Thoracic aorta (tissue), 2 donors: ENCODE data around the gene DPP6. TPM values are rescaled to one million over a fixed set of nuclear protein-coding genes. Genes with fewer than 3 reads are reported as not detected.
A peak's percentile ranks its signal among the peaks of the same experiment; 100 is the strongest.
"Not testable (repeated sequence)": the region's sequence is repeated elsewhere in the genome, so short reads cannot be mapped to it uniquely, and the experiment has no call there.

Source experiments
- ATAC-seq: fragments of 150-250 bp; one replicate; pipeline ENCODE4 v1.8.0; 2017; ENCODE audit warnings: low read depth; ENCODE audit not compliant: insufficient number of reproducible peaks, low FRiP score
- DNase-seq: peaks from one replicate; pipeline ENCODE4 v3.0.0-alpha.2; 2020; ENCODE audit warnings: low spot score
- H3K27ac ChIP-seq, 2 donors: fragments of 200-600 bp; sonication (generic); 1 replicate in 1 of 2; 2 replicates in 1 of 2; pipeline ENCODE4 v1.5.1; 2016; ENCODE audit warnings: mild to moderate bottlenecking in 2 of 2, moderate library complexity in 2 of 2
- H3K27me3 ChIP-seq: fragments of 200-600 bp; sonication (generic); replicated peaks from 2 replicates; pipeline ENCODE4 v1.6.0; 2016; ENCODE audit warnings: mild to moderate bottlenecking; ENCODE audit not compliant: insufficient read depth
- H3K36me3 ChIP-seq: fragments of 200-600 bp; sonication (generic); one replicate; pipeline ENCODE4 v1.5.1; 2016
- H3K4me1 ChIP-seq, 2 donors: fragments of 200-600 bp; sonication (generic); 1 replicate in 1 of 2; 2 replicates in 1 of 2; pipeline versions ENCODE4 v1.5.1 to v1.6.0; 2016; ENCODE audit warnings: low read depth in 2 of 2, mild to moderate bottlenecking in 1 of 2; ENCODE audit not compliant: control insufficient read depth in 1 of 2
- H3K4me3 ChIP-seq: fragments of 200-600 bp; sonication (generic); 2 replicates; pipeline ENCODE4 v1.5.1; 2016; ENCODE audit warnings: mild to moderate bottlenecking
- H3K9me3 ChIP-seq: fragments of 200-600 bp; sonication (generic); 2 replicates; pipeline ENCODE4 v1.5.1; 2016
- total RNA-seq, 2 donors: library from RNA; depleted of rRNA; stranded (reverse); fragments of >200 nt; gene quantifications; one replicate each; pipeline versions ENCODE4 v1.1.0 to v1.2.3, GENCODE V29; 2016

The DPP6 gene
- total RNA-seq, 2 donors from 2014 or later, result not detected

GRCh38 chr7:154134698-154135097 is 82.5 kb downstream of the DPP6 start:
- DNase-seq, ATAC-seq, H3K36me3 ChIP-seq, H3K4me3 ChIP-seq, H3K9me3 ChIP-seq, H3K4me1 ChIP-seq, H3K27me3 ChIP-seq, H3K27ac ChIP-seq: not testable (repeated sequence)

- not testable (repeated sequence) for H3K27ac ChIP-seq, H3K4me3 ChIP-seq, H3K4me1 ChIP-seq, DNase-seq, H3K36me3 ChIP-seq, H3K27me3 ChIP-seq, H3K9me3 ChIP-seq
- ATAC-seq, result peak; percentile 20
Measured at GRCh38 chr7:154135646-154136045, 83.4 kb downstream of the DPP6 start.

GRCh38 chr7:154145922-154146706 is 93.9 kb downstream of the DPP6 start:
- H3K27me3 ChIP-seq, ATAC-seq: not testable (repeated sequence)

DNA sequence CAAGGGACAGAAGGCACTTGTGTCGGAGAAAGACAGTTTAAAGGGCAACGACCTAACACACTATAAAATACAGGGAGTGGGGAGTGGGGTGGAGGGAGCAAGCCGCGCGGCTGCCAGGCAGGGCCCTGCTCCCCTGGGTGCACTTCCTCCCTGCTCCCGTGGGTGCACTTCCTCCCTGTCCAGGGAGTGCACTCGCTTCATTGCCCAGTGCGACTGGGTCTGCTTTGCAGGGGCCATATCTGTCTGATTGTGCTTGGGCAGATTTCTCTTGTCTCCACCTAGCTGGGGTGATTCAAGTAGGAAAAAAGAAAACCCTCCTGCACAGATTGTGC is 94.5 kb downstream of the DPP6 start:
- not testable (repeated sequence) for H3K4me3 ChIP-seq, H3K4me1 ChIP-seq, H3K9me3 ChIP-seq, H3K36me3 ChIP-seq, H3K27me3 ChIP-seq, H3K27ac ChIP-seq, ATAC-seq, DNase-seq

More at GRCh38 chr7:154145922-154146706, 93.9 kb downstream of the DPP6 start:
- H3K9me3 ChIP-seq, DNase-seq, H3K4me1 ChIP-seq, H3K27ac ChIP-seq, H3K4me3 ChIP-seq, H3K36me3 ChIP-seq: not testable (repeated sequence)

DNA sequence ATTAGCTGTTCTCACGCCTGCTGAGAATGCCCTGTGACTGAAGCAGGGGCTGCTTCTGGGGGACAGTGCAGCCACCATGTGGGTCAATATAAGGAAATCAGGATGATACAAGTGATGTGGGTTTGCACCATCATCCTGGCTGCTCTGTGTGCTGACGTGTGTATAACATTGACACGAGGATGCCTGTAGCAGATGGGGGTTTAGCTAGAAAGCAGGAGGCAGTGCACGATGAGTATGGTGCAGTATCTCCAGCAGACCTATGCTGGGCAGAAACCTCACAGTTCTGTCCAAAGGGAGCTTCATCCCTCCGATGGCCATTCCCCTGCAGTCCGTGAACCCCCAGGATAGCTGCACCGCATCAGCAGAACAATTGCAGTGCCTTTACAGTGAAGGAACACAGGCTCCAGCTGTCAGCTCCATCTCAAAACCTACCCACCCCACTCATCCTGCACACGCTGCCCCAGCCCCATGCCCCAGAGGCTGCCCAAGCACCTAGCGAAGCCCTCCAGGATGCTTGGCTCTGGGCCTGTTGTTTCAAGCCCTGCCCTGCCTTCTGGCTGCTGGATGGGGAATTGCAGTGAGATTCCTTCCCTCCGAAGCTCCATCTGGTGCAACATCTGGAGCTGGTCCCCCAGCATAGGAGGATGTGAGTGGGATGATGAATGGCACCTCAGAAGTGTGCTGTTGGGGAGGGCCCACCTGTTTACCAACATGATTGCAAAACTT is 96.8 kb downstream of the DPP6 start:
- H3K27me3 ChIP-seq, H3K4me3 ChIP-seq, H3K27ac ChIP-seq, H3K36me3 ChIP-seq, DNase-seq, H3K9me3 ChIP-seq, ATAC-seq, H3K4me1 ChIP-seq: not testable (repeated sequence)

GRCh38 chr7:154150656-154151055 is 98.5 kb downstream of the DPP6 start:
- H3K27ac ChIP-seq, H3K36me3 ChIP-seq, H3K4me1 ChIP-seq, DNase-seq, H3K4me3 ChIP-seq, ATAC-seq, H3K27me3 ChIP-seq, H3K9me3 ChIP-seq: not testable (repeated sequence)

GRCh38 chr7:154151306-154151705 is 99.1 kb downstream of the DPP6 start:
- H3K9me3 ChIP-seq, DNase-seq, H3K4me1 ChIP-seq, H3K4me3 ChIP-seq, H3K27ac ChIP-seq, H3K36me3 ChIP-seq, H3K27me3 ChIP-seq, ATAC-seq: not testable (repeated sequence)

GRCh38 chr7:154155928-154156327 is 103.7 kb downstream of the DPP6 start:
- not testable (repeated sequence) for ATAC-seq, H3K4me1 ChIP-seq, H3K4me3 ChIP-seq, H3K27ac ChIP-seq, DNase-seq, H3K9me3 ChIP-seq, H3K36me3 ChIP-seq, H3K27me3 ChIP-seq

GRCh38 chr7:154162921-154163320 is 110.7 kb downstream of the DPP6 start:
- DNase-seq, H3K9me3 ChIP-seq, H3K36me3 ChIP-seq, H3K4me3 ChIP-seq, H3K4me1 ChIP-seq, ATAC-seq, H3K27me3 ChIP-seq, H3K27ac ChIP-seq: not testable (repeated sequence)

GRCh38 chr7:154163642-154164041 is 111.4 kb downstream of the DPP6 start:
- DNase-seq, H3K36me3 ChIP-seq, H3K27ac ChIP-seq, H3K4me3 ChIP-seq, H3K4me1 ChIP-seq, H3K27me3 ChIP-seq, H3K9me3 ChIP-seq, ATAC-seq: not testable (repeated sequence)
